Measurements from ENCODE around the gene DHRS7B.

DNA sequence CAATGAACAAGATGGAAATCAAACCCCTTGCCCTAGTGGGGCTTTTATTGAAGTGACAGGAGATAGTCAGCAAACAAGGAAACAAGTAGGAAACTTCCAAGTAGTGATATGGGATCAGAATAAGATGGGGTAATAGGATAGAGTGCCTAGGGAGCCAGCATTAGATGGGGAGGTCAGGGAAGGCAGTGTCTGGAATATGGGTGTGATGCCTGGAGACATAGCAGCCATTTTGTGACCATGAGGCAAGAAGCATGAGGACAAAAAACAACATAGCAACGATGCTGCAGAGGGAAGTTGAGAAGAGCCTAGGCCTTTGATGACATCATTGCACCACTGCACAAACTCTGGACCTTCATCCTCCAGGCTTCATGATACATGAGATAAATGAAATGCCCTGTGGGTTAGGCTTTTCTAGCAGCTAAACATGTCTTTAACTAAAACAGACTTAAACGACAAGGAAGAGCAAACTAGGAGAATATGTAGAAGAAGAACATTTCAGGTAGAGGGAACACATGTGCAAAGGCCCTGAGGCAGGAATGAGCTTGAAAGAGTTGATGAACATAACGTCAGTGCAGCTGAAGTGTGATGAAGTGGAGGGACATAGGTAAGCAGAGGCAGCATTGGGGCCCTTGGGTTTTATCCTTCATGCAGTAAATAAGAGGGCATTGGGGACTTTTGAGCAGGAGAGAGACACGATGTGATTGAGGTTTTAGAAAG, 105.4 kb downstream of the DHRS7B start:
- TF ChIP-seq FOXA1 (IDR thresholded peaks at IDR 0.05) (no peak), BHLHE40 (IDR thresholded peaks at IDR 0.05; ENCODE audit: borderline replicate concordance) (no peak), ELF4 (IDR thresholded peaks at IDR 0.05) (no peak)

Measured in HEK293T (cell line).